Thyroid gland (tissue), 4 donors: Measurements from ENCODE around the gene CASR. TPM values are rescaled to one million over a fixed set of nuclear protein-coding genes. Genes with fewer than 3 reads are reported as not detected.

Source experiments
- DNase-seq, 2 donors: peaks; one replicate each; pipeline ENCODE4 v3.0.0-alpha.2; 2019
- H3K27ac ChIP-seq, 3 donors: fragments of 200-600 bp; sonication (generic); 1 replicate in 2 of 3; 2 replicates in 1 of 3; pipeline ENCODE4 v1.5.1; 2016 to 2019; ENCODE audit warnings: mild to moderate bottlenecking in 1 of 3, moderate library complexity in 1 of 3
- H3K27me3 ChIP-seq: fragments of 200-600 bp; sonication (generic); one replicate; pipeline ENCODE4 v1.5.1; 2019
- H3K36me3 ChIP-seq, 2 donors: fragments of 200-600 bp; sonication (generic); one replicate each; pipeline ENCODE4 v1.5.1; 2016 to 2019
- H3K4me1 ChIP-seq, 2 donors: fragments of 200-600 bp; sonication (generic); one replicate each; pipeline ENCODE4 v1.5.1; 2017 to 2019
- H3K4me3 ChIP-seq, 3 donors: fragments of 200-600 bp; sonication (generic); replicated peaks in 1 of 3; 1 replicate in 2 of 3; 2 replicates in 1 of 3; pipeline ENCODE4 v1.5.1; 2016; ENCODE audit warnings: mild to moderate bottlenecking in 1 of 3
- H3K9me3 ChIP-seq: fragments of 200-600 bp; sonication (generic); one replicate; pipeline ENCODE4 v1.5.1; 2017
- POLR2A ChIP-seq, 2 donors: fragments of 450-650 bp; IDR thresholded peaks; one replicate each; pipeline ENCODE4 v1.6.1; 2017; ENCODE audit warnings: antibody characterized with exemption in 2 of 2, mild to moderate bottlenecking in 2 of 2, moderate library complexity in 1 of 2
- WGBS, 2 donors: methylation state at CpG; one replicate each; pipeline ENCODE4 v1.1.5; 2017; 5-methylcytosine and 5-hydroxymethylcytosine counted together
- intact Hi-C: fragments of 100-400 bp; cut with DNase I; formaldehyde crosslinking; loops from one replicate; pipeline ENCODE4 v1.15.1; 2023
- total RNA-seq, 4 donors: library from RNA; depleted of rRNA; stranded (reverse); fragments of >200 nt; gene quantifications; one replicate each; pipeline ENCODE4 v1.2.3, GENCODE V29; 2016
- TF ChIP-seq, protein P1 (sequence below), 6 experiments: fragments of 200-600 bp in 3 of 6; fragments of 450-650 bp in 3 of 6; sonication (generic) in 3 of 6; IDR thresholded peaks; one replicate each; pipeline ENCODE4 v1.5.1; 2016 to 2019; ENCODE audit warnings: antibody characterized with exemption in 6 of 6, mild to moderate bottlenecking in 2 of 6, inconsistent platforms in 1 of 6, moderate library complexity in 1 of 6

The CASR gene
- total RNA-seq, 4 donors from 2014 or later, result under 0.01 to 1.2 (median 0.17) TPM; not detected in 1

DNA sequence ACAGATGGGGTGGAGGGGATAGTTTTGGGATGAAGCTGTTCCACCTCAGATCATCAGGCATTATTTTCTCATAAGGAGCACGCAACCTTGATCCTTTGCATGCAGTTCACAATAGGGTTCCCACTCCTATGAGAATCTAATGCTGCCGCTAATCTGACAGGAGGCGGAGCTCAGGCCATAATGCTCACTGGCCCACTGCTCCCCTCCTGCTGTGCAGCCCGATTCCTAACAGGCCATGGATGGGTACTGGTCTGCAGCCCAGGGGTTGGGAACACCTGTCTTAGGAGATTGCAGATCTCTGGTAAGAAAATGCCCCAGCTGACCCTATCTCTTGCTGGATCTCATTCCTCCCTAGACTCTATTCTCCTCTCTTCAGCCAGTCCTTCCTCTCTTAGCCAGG, 148.4 kb downstream of the CASR start:
- no peaks in the 10 kb centered on the region for H3K27me3 ChIP-seq
- H3K4me3 ChIP-seq, result no peak overlapping the region
- intact Hi-C loops, result no loop called here
- no peaks in the 10 kb centered on the region for H3K9me3 ChIP-seq
- no peaks in the 10 kb centered on the region for H3K36me3 ChIP-seq
- no peak for TF ChIP-seq POLR2A (IDR thresholded peaks at IDR 0.05)
- TF ChIP-seq, protein P1, sequence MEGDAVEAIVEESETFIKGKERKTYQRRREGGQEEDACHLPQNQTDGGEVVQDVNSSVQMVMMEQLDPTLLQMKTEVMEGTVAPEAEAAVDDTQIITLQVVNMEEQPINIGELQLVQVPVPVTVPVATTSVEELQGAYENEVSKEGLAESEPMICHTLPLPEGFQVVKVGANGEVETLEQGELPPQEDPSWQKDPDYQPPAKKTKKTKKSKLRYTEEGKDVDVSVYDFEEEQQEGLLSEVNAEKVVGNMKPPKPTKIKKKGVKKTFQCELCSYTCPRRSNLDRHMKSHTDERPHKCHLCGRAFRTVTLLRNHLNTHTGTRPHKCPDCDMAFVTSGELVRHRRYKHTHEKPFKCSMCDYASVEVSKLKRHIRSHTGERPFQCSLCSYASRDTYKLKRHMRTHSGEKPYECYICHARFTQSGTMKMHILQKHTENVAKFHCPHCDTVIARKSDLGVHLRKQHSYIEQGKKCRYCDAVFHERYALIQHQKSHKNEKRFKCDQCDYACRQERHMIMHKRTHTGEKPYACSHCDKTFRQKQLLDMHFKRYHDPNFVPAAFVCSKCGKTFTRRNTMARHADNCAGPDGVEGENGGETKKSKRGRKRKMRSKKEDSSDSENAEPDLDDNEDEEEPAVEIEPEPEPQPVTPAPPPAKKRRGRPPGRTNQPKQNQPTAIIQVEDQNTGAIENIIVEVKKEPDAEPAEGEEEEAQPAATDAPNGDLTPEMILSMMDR (IDR thresholded peaks at IDR 0.05), result no peak
- no peak for DNase-seq
- H3K4me1 ChIP-seq, result no peaks in the 10 kb centered on the region
- WGBS, 2 donors, result 67 to 72% methylated on average over 4 of the region's 4 CpGs
- H3K27ac ChIP-seq, result no peak overlapping the region

DNA sequence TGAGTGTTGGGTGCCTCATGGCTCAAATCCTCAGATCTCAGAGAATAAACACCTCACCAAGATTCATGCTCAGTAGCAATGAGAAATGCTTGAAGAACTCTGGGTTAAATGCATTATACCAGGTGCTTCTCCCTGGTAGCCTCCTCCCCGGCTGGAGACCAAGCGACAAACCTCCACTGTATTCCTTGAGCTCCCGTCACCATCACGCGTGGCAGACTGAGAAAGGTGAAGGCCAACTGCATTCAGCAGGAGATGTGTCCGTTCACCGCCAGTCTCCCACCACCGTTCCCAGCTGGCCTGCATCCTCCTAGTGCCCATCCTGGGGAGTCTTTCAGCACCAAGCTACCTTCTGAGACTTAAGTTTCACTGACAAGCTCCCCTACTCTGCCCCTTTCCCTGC, 149.1 kb downstream of the CASR start:
- no peak for TF ChIP-seq POLR2A (IDR thresholded peaks at IDR 0.05)
- TF ChIP-seq, protein P1 (IDR thresholded peaks at IDR 0.05), result no peak
- Histone ChIP-seq H3K27me3 (no peaks in the 10 kb centered on the region), H3K4me1 (no peaks in the 10 kb centered on the region), H3K36me3 (no peaks in the 10 kb centered on the region), H3K27ac (no peak overlapping the region), H3K4me3 (no peak overlapping the region), H3K9me3 (no peaks in the 10 kb centered on the region)
- intact Hi-C loops, result no loop called here
- DNase-seq, result no peak
- WGBS, 2 donors, result 92 to 96% methylated on average over 8 of the region's 8 CpGs

Other genes with a start within 250 kb of the CASR start
- 10 to 100 TPM in 2 of 4 donors, 1 to 10 TPM in 2; 4.3 to 12.0 (median 8.7) TPM for gene ILDR1, start 161.4 kb upstream of the CASR start, total RNA-seq
- gene CD86, start 128.3 kb upstream of the CASR start, total RNA-seq, result 1 to 10 TPM in 3 of 4 donors, under 1 TPM in 1; 0.49 to 4.2 (median 1.8) TPM
- 1 to 10 TPM in 1 of 4 donors, under 1 TPM in 1, not detected in 2; 0.94 to 1.7 TPM for gene CSTA, start 141.6 kb downstream of the CASR start, total RNA-seq
- 10 to 100 TPM; 20.6 to 25.1 (median 23.3) TPM for gene MIX23, start 199.6 kb downstream of the CASR start, total RNA-seq
- 10 to 100 TPM; 32.0 to 41.0 (median 34.5) TPM for gene FAM162A, start 200.5 kb downstream of the CASR start, total RNA-seq
- gene WDR5B, start 232.4 kb downstream of the CASR start, total RNA-seq, result 10 to 100 TPM in 1 of 4 donors, 1 to 10 TPM in 3; 8.6 to 10.7 (median 9.3) TPM